DOHH2 (cell line): Measurements from ENCODE around the gene TBRG1.

Experiments
- CTCF ChIP-seq: fragments of 200-600 bp; sonication (generic); IDR thresholded peaks from one replicate; pipeline ENCODE4 v1.5.1; 2014; ENCODE audit warnings: antibody characterized with exemption, mild to moderate bottlenecking, low read depth, low read length; ENCODE audit not compliant: poor library complexity, severe bottlenecking
- EZH2phosphoT487 ChIP-seq: fragments of 200-600 bp; sonication (generic); IDR thresholded peaks from 2 replicates; pipeline ENCODE4 v1.6.1; 2017; ENCODE audit warnings: borderline replicate concordance, mild to moderate bottlenecking, antibody characterized with exemption, low read length, moderate library complexity, mixed read lengths

GRCh38 chr11:124662106-124662505, 39.4 kb downstream of the TBRG1 start:
- no peak for TF ChIP-seq CTCF
- no peak for TF ChIP-seq EZH2phosphoT487
